ENCODE data around the gene TEAD1.

TEAD1 gene

DNA sequence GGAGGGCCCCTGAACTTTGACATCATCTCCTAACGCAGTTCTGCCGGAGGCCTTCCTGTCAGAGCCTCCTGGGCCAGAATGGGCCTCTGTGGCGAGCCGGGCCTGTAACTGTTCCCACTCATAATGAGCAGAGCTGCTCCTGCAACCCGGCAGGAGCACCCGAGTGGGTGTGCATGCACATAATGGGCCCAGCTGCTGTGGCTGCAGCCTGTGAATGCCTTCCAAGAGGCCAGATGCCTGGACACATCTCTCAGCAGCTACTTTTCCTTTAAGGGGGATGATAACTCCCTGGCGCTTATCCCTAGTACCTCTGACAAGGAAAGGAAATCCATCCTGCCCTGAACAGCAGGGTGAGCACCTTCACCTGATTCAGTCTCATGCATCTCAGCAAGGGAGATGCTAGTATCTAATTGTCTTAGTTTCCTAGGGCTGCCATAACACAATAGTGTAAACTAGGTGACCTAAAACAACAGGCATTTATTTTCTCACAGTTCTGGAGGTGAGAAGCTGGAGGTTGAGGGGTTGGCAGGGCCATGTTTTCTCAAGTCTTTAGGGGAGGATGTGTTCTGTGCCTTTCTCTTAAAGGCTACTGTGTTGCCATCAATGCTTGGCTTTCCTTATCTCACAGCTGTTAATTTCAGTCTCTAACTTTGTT is 120.5 kb downstream of the TEAD1 start:
- no peak for TF ChIP-seq CTCF (IDR thresholded peaks at IDR 0.05; ENCODE audit: borderline replicate concordance, insufficient read depth, low read depth, low read length)
- H3K4me3 ChIP-seq (ENCODE audit: low read depth, low read length): no peak overlapping the region

DNA sequence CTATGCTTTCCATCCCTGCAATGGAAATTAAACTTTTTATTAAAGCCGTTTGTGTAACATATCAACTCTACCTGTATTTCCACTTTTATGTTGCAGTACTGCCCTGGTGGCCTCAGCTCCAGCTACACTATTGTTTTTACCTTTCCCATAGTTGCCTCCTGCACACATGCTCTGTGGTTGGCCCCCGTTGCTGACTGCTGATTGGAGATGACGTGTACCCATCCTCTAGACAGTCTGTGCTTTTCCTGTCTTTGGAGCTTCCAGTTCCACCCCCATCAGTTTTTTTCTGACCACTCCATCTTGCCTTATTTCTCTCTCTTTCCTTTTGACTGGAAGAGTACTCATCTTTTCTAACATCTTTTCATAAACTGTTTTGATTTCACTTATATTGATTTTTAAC is 123.8 kb downstream of the TEAD1 start:
- H3K4me3 ChIP-seq (ENCODE audit: low read depth, low read length): no peak overlapping the region
- no peak for TF ChIP-seq CTCF (IDR thresholded peaks at IDR 0.05; ENCODE audit: borderline replicate concordance, insufficient read depth, low read depth, low read length)

DNA sequence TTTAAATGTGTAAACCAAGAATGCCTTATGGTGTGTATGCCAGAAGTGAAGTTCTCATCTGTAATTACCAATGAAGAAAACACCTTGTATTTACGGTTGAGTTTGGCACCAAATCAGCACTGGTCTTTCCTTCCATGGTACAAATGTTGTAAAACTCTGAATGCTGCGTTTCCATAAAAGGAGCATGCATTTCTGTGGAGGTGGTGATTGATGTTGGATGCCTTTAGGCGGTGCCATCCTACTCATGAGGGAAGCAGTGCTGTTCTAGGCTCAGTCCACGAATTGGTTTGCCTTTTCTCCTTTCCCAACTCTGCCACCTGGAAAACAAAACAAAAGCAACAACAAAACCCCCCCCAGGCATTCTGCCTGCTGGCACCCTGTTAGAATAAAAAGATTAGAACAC is 124.4 kb downstream of the TEAD1 start:
- TF ChIP-seq CTCF (IDR thresholded peaks at IDR 0.05; ENCODE audit: borderline replicate concordance, insufficient read depth, low read depth, low read length): no peak
- H3K4me3 ChIP-seq (ENCODE audit: low read depth, low read length): no peak overlapping the region

GRCh38 chr11:12799334-12799835 is 125.2 kb downstream of the TEAD1 start:
- no peak overlapping the region for H3K4me3 ChIP-seq (ENCODE audit: low read depth, low read length)
- TF ChIP-seq CTCF (IDR thresholded peaks at IDR 0.05; ENCODE audit: borderline replicate concordance, insufficient read depth, low read depth, low read length): no peak

DNA sequence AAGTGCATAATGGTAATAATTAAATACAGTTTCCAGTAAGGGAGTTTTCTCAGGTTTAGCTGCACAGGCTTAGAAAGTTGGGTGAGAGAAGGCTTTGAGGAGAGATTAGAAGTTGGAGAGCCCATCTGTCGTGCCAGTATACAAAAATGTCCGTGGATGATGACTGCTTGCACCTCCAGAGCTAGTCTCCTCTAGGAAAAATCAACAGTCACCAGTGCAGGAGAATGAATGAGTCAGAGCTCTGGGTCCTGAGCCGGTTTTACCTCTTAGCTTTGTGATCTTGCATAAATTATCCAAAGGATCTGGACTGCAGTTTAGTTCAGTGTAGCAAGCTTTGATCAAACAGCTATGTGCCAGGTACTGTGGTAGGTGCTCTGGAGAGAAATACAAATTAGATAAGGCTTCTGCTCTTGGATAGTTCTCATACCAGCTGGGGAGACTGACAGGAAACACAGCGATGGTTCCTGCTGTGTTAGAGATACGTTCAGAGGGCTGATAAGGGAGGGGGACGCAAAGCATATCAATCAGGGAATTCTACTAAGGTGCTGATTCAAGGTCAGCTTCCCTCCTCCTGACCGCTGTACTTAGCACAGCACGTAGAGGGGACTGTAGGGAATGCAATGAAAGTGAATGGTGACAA is 125.9 kb downstream of the TEAD1 start:
- no peak overlapping the region for H3K4me3 ChIP-seq (ENCODE audit: low read depth, low read length)
- TF ChIP-seq CTCF (IDR thresholded peaks at IDR 0.05; ENCODE audit: borderline replicate concordance, insufficient read depth, low read depth, low read length): no peak

GRCh38 chr11:12800871-12801270 is 126.7 kb downstream of the TEAD1 start:
- no peak for TF ChIP-seq CTCF (IDR thresholded peaks at IDR 0.05; ENCODE audit: borderline replicate concordance, insufficient read depth, low read depth, low read length)
- no peak overlapping the region for H3K4me3 ChIP-seq (ENCODE audit: low read depth, low read length)

DNA sequence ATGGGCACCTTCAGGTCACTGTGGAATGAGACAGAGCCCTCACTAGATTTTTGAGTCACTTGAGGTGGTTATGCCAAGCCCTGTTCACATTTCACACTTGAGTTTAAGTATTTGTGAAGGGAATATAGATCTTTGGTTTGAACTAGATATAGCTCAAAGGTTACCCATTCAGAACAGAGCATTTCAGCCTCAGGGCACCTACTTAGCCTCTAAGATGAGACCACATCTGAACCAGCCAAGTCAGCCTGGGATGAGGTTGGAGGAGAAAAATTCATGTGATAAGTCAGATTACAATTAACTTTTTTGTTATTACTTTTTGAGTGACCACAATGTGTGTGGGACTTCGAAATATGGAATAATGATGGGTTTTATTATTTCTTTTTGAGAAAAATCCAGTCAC is 127.8 kb downstream of the TEAD1 start:
- H3K4me3 ChIP-seq (ENCODE audit: low read depth, low read length): no peak overlapping the region

More for the DNA sequence above, 127.8 kb downstream of the TEAD1 start:
- TF ChIP-seq CTCF (IDR thresholded peaks at IDR 0.05; ENCODE audit: borderline replicate concordance, insufficient read depth, low read depth, low read length): no peak

Measured in GM12875 (cell line).